Choroid plexus epithelial cell (primary cell): Measurements from ENCODE around the gene TJP1.
A peak's percentile ranks its signal among the peaks of the same experiment; 100 is the strongest.

ENCODE experiments used
- DNase-seq: peaks from one replicate; pipeline ENCODE4 v3.0.0-alpha.2; 2010; ENCODE audit warnings: low read depth
- H3K4me3 ChIP-seq: 2 replicates; pipeline ENCODE4 v1.5.1; 2011; ENCODE audit warnings: low read depth, mild to moderate bottlenecking, control low read depth, low read length, moderate library complexity
- CTCF ChIP-seq: conservative IDR thresholded peaks from 2 replicates; pipeline ENCODE4 v1.5.1; 2011; ENCODE audit warnings: low read depth, mild to moderate bottlenecking, control low read depth, inconsistent platforms, low read length, moderate library complexity

TJP1 gene

GRCh38 chr15:29840054-29840453, 17.8 kb upstream of the TJP1 start:
- TF ChIP-seq CTCF: no peak
- no peak for DNase-seq
- H3K4me3 ChIP-seq: no peak overlapping the region

- TF ChIP-seq CTCF: no peak
- no peak overlapping the region for H3K4me3 ChIP-seq
- DNase-seq: no peak
These were observed 16.2 kb upstream of the TJP1 start for GRCh38 chr15:29838352-29839010.

DNA sequence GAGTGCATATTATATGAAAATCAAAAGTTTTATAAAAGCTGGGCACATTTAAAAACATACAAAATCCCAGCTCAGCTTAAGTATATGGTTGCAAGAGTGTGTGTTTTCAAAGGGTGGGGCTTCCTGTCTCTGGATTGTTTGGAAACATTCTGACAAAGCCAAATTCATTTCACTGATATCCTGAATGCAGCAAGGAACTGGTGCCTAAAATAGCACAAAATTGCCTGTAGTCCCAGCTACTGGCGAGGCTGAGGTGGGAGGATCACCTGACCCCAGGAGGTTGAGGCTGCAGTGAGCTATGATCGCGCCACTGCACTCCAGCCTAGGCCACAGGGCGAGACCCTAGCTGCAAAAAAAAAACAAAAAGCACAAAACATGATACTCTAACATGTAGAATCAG, 13.0 kb upstream of the TJP1 start:
- peak; percentile 62 for DNase-seq
- no peak overlapping the region for H3K4me3 ChIP-seq
- TF ChIP-seq CTCF: no peak

GRCh38 chr15:29832709-29833108, 10.4 kb upstream of the TJP1 start:
- H3K4me3 ChIP-seq: no peak overlapping the region
- no peak for DNase-seq
- TF ChIP-seq CTCF: no peak

GRCh38 chr15:29826908-29827820, 4.9 kb upstream of the TJP1 start:
- H3K4me3 ChIP-seq: no peak overlapping the region
- TF ChIP-seq CTCF: no peak
- DNase-seq: no peak

- peak; percentile 55 for DNase-seq
- no peak overlapping the region for H3K4me3 ChIP-seq
- no peak for TF ChIP-seq CTCF
These were observed 3.0 kb upstream of the TJP1 start for GRCh38 chr15:29825227-29825626.
